G401 (cell line): Measurements from ENCODE around the gene CCDC117. TPM values are rescaled to one million over a fixed set of nuclear protein-coding genes. Genes with fewer than 3 reads are reported as not detected.
"Not testable (repeated sequence)": the region's sequence is repeated elsewhere in the genome, so short reads cannot be mapped to it uniquely, and the experiment has no call there.

ENCODE experiments used
- DNase-seq: peaks from one replicate; pipeline ENCODE4 v3.0.0-alpha.2; 2015; ENCODE audit warnings: low spot score
- in situ Hi-C: cut with HindIII; loops from 2 replicates; pipeline ENCODE4 v1.10.0; 2016; ENCODE audit warnings: low sequenced_read_pairs, mixed read lengths
- total RNA-seq: library from RNA; depleted of rRNA; stranded (reverse); fragments of >200 nt; shearing (Covaris generic); gene quantifications from 2 replicates; pipeline ENCODE4 v1.2.3, GENCODE V29; 2014; rRNA removed

The CCDC117 gene
- total RNA-seq = 46.4 and 49.5 TPM in 2 replicates

GRCh38 chr22:28772633-28773460, at the start of gene CCDC117:
Gene CCDC117, plus strand, starts transcription at chr22:28772695. Its CDS starts 155 bp downstream, at chr22:28772850.
- in situ Hi-C loops = no loop called here

GRCh38 chr22:28728002-28728401, 44.5 kb upstream of the CCDC117 start:
- DNase-seq = no peak
- in situ Hi-C loops = no loop called here

More at GRCh38 chr22:28772633-28773460, at the start of gene CCDC117:
- DNase-seq = peak; percentile 96

GRCh38 chr22:28728621-28729313, 43.7 kb upstream of the CCDC117 start:
- no peak for DNase-seq
- in situ Hi-C loops = no loop called here

- DNase-seq = no peak
- in situ Hi-C loops = no loop called here
Measured at GRCh38 chr22:28730179-28730578, 42.3 kb upstream of the CCDC117 start.

GRCh38 chr22:28734393-28734792, 38.1 kb upstream of the CCDC117 start:
- DNase-seq = no peak
- in situ Hi-C loops = no loop called here

- no peak for DNase-seq
- in situ Hi-C loops = no loop called here
Measured at GRCh38 chr22:28736301-28737155, 36.0 kb upstream of the CCDC117 start.

GRCh38 chr22:28737701-28738100, 34.8 kb upstream of the CCDC117 start:
- no peak for DNase-seq
- in situ Hi-C loops = no loop called here

- in situ Hi-C loops, DNase-seq: not testable (repeated sequence)
Measured at GRCh38 chr22:28738876-28739275, 33.6 kb upstream of the CCDC117 start.

- in situ Hi-C loops = no loop called here
- DNase-seq = no peak
Measured at GRCh38 chr22:28741200-28741784, 31.2 kb upstream of the CCDC117 start.

- DNase-seq = peak; percentile 100
- in situ Hi-C loops = no loop called here
Measured at GRCh38 chr22:28741785-28742561, 30.5 kb upstream of the CCDC117 start, which contains the start of the genes CHEK2 and HSCB. Gene CHEK2, minus strand, starts transcription at chr22:28741820. Its CDS starts 7,099 bp downstream, at chr22:28734721. Gene HSCB, plus strand, starts transcription at chr22:28742039. Its CDS starts 57 bp downstream, at chr22:28742096.

GRCh38 chr22:28742562-28742962, 29.9 kb upstream of the CCDC117 start:
- DNase-seq = no peak
- in situ Hi-C loops = no loop called here

GRCh38 chr22:28743852-28744251, 28.6 kb upstream of the CCDC117 start:
- DNase-seq = no peak
- in situ Hi-C loops = no loop called here

- DNase-seq = no peak
- in situ Hi-C loops = no loop called here
Measured at GRCh38 chr22:28750471-28750881, 22.0 kb upstream of the CCDC117 start.

GRCh38 chr22:28754512-28754911, 18.0 kb upstream of the CCDC117 start:
- DNase-seq, in situ Hi-C loops: not testable (repeated sequence)

- DNase-seq = no peak
- in situ Hi-C loops = no loop called here
Measured at GRCh38 chr22:28759861-28760560, 12.5 kb upstream of the CCDC117 start.

GRCh38 chr22:28761449-28761755, 11.1 kb upstream of the CCDC117 start:
- in situ Hi-C loops = no loop called here
- no peak for DNase-seq

GRCh38 chr22:28762000-28762399, 10.5 kb upstream of the CCDC117 start:
- DNase-seq, in situ Hi-C loops: not testable (repeated sequence)

GRCh38 chr22:28766628-28767027, 5.9 kb upstream of the CCDC117 start:
- in situ Hi-C loops = no loop called here
- no peak for DNase-seq
